ENCODE data around the gene SMIM29.

DNA sequence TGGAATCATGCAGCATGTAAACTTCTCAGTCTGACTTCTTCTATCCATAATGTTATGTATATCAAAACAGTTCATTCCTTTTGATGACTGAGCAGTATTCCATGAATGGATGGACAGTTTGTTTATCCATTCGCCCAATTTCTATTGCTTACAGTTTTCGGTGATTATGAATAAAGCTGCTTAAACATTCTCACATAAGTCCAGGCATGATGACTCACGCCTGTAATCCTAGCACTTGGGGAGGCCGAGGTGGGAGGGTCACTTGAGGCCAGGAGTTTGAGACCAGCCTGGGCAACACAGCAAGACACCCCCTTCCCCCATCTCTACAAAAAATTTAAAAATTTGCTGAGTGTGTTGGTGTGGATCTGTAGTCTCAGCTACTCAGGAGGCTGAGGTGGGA, 35.0 kb downstream of the SMIM29 start:
- TF ChIP-seq, protein P1, sequence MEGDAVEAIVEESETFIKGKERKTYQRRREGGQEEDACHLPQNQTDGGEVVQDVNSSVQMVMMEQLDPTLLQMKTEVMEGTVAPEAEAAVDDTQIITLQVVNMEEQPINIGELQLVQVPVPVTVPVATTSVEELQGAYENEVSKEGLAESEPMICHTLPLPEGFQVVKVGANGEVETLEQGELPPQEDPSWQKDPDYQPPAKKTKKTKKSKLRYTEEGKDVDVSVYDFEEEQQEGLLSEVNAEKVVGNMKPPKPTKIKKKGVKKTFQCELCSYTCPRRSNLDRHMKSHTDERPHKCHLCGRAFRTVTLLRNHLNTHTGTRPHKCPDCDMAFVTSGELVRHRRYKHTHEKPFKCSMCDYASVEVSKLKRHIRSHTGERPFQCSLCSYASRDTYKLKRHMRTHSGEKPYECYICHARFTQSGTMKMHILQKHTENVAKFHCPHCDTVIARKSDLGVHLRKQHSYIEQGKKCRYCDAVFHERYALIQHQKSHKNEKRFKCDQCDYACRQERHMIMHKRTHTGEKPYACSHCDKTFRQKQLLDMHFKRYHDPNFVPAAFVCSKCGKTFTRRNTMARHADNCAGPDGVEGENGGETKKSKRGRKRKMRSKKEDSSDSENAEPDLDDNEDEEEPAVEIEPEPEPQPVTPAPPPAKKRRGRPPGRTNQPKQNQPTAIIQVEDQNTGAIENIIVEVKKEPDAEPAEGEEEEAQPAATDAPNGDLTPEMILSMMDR (IDR thresholded peaks at IDR 0.05 in 2 of 3, conservative IDR thresholded peaks at IDR 0.05 in 1 of 3; ENCODE audit: control insufficient read depth in 2 of 3, extremely low read depth in 1 of 3, insufficient read depth in 1 of 3, low read depth in 3 of 3, low read length in 3 of 3), result no peak
- no peak for TF ChIP-seq POLR2AphosphoS5 (IDR thresholded peaks at IDR 0.05; ENCODE audit: low read length)
- TF ChIP-seq STAT1 (conservative IDR thresholded peaks at IDR 0.05), result no peak
- TF ChIP-seq POLR2A (IDR thresholded peaks at IDR 0.05; ENCODE audit: low read depth, low read length), result no peak
- TF ChIP-seq, protein P2, sequence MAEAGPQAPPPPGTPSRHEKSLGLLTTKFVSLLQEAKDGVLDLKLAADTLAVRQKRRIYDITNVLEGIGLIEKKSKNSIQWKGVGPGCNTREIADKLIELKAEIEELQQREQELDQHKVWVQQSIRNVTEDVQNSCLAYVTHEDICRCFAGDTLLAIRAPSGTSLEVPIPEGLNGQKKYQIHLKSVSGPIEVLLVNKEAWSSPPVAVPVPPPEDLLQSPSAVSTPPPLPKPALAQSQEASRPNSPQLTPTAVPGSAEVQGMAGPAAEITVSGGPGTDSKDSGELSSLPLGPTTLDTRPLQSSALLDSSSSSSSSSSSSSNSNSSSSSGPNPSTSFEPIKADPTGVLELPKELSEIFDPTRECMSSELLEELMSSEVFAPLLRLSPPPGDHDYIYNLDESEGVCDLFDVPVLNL (IDR thresholded peaks at IDR 0.05; ENCODE audit: low read depth, low read length), result no peak
- TF ChIP-seq SMAD1 (IDR thresholded peaks at IDR 0.05; ENCODE audit: low read depth, partially characterized antibody), result no peak
